Thoracic aorta (tissue), 2 donors: ENCODE results near the gene PTPRM. TPM values are rescaled to one million over a fixed set of nuclear protein-coding genes. Genes with fewer than 3 reads are reported as not detected.

Source experiments
- ATAC-seq: fragments of 150-250 bp; one replicate; pipeline ENCODE4 v1.8.0; 2017; ENCODE audit warnings: low read depth; ENCODE audit not compliant: insufficient number of reproducible peaks, low FRiP score
- DNase-seq: peaks from one replicate; pipeline ENCODE4 v3.0.0-alpha.2; 2020; ENCODE audit warnings: low spot score
- H3K27ac ChIP-seq, 2 donors: fragments of 200-600 bp; sonication (generic); 1 replicate in 1 of 2; 2 replicates in 1 of 2; pipeline ENCODE4 v1.5.1; 2016; ENCODE audit warnings: mild to moderate bottlenecking in 2 of 2, moderate library complexity in 2 of 2
- H3K27me3 ChIP-seq: fragments of 200-600 bp; sonication (generic); replicated peaks from 2 replicates; pipeline ENCODE4 v1.6.0; 2016; ENCODE audit warnings: mild to moderate bottlenecking; ENCODE audit not compliant: insufficient read depth
- H3K36me3 ChIP-seq: fragments of 200-600 bp; sonication (generic); one replicate; pipeline ENCODE4 v1.5.1; 2016
- H3K4me1 ChIP-seq, 2 donors: fragments of 200-600 bp; sonication (generic); 1 replicate in 1 of 2; 2 replicates in 1 of 2; pipeline versions ENCODE4 v1.5.1 to v1.6.0; 2016; ENCODE audit warnings: low read depth in 2 of 2, mild to moderate bottlenecking in 1 of 2; ENCODE audit not compliant: control insufficient read depth in 1 of 2
- H3K4me3 ChIP-seq: fragments of 200-600 bp; sonication (generic); 2 replicates; pipeline ENCODE4 v1.5.1; 2016; ENCODE audit warnings: mild to moderate bottlenecking
- H3K9me3 ChIP-seq: fragments of 200-600 bp; sonication (generic); 2 replicates; pipeline ENCODE4 v1.5.1; 2016
- CTCF ChIP-seq: fragments of 200-600 bp; sonication (generic); IDR thresholded peaks from one replicate; pipeline ENCODE4 v1.5.1; 2019; ENCODE audit warnings: antibody characterized with exemption
- total RNA-seq, 2 donors: library from RNA; depleted of rRNA; stranded (reverse); fragments of >200 nt; gene quantifications; one replicate each; pipeline versions ENCODE4 v1.1.0 to v1.2.3, GENCODE V29; 2016

PTPRM gene
- total RNA-seq, 2 donors from 2014 or later = 90.3 to 102 TPM

GRCh38 chr18:8177330-8178016 lies 610.4 kb downstream of the PTPRM start:
- no peak overlapping the region for H3K4me3 ChIP-seq
- H3K36me3 ChIP-seq = no peaks in the 10 kb centered on the region
- H3K4me1 ChIP-seq = peaks cover 10 to 20% of the 10 kb centered on the region in 2 donors
- no peak for ATAC-seq
- no peaks in the 10 kb centered on the region for H3K27me3 ChIP-seq
- TF ChIP-seq CTCF = no peak
- H3K9me3 ChIP-seq = no peaks in the 10 kb centered on the region
- H3K27ac ChIP-seq = no peak overlapping the region
- DNase-seq = no peak

- Histone ChIP-seq H3K36me3 (no peaks in the 10 kb centered on the region), H3K27ac (no peak overlapping the region), H3K9me3 (no peaks in the 10 kb centered on the region), H3K27me3 (no peaks in the 10 kb centered on the region), H3K4me3 (no peak overlapping the region), H3K4me1 (no peaks in the 10 kb centered on the region)
- no peak for TF ChIP-seq CTCF
- ATAC-seq (no peak), DNase-seq (no peak)
Measured at GRCh38 chr18:8186413-8186812, 619.3 kb downstream of the PTPRM start.

GRCh38 chr18:8188184-8188583 lies 621.1 kb downstream of the PTPRM start:
- no peak for ATAC-seq
- no peak for DNase-seq
- Histone ChIP-seq H3K36me3 (no peaks in the 10 kb centered on the region), H3K27me3 (no peaks in the 10 kb centered on the region), H3K9me3 (no peaks in the 10 kb centered on the region), H3K4me3 (no peak overlapping the region), H3K4me1 (no peaks in the 10 kb centered on the region), H3K27ac (no peak overlapping the region)
- TF ChIP-seq CTCF = no peak

GRCh38 chr18:8190980-8191379 lies 623.9 kb downstream of the PTPRM start:
- no peaks in the 10 kb centered on the region for H3K36me3 ChIP-seq
- TF ChIP-seq CTCF = no peak
- H3K4me3 ChIP-seq = no peak overlapping the region
- H3K9me3 ChIP-seq = no peaks in the 10 kb centered on the region
- ATAC-seq (no peak), DNase-seq (no peak)
- H3K27ac ChIP-seq = no peak overlapping the region
- H3K27me3 ChIP-seq = no peaks in the 10 kb centered on the region
- no peaks in the 10 kb centered on the region for H3K4me1 ChIP-seq

GRCh38 chr18:8194431-8194830 lies 627.3 kb downstream of the PTPRM start:
- DNase-seq (no peak), ATAC-seq (no peak)
- Histone ChIP-seq H3K4me1 (no peaks in the 10 kb centered on the region), H3K27me3 (no peaks in the 10 kb centered on the region), H3K27ac (no peak overlapping the region), H3K36me3 (no peaks in the 10 kb centered on the region), H3K4me3 (no peak overlapping the region), H3K9me3 (no peaks in the 10 kb centered on the region)
- TF ChIP-seq CTCF = no peak
